GM19463 (cell line): Measurements from ENCODE around the gene INPP5E.

ENCODE experiments used
- ATAC-seq: cut with Tn5 transposase; IDR thresholded peaks from one replicate; pipeline ENCODE4 v1.9.1; 2021; ENCODE audit warnings: mild to moderate bottlenecking, moderate library complexity; ENCODE audit not compliant: unreplicated experiment

Gene INPP5E

DNA sequence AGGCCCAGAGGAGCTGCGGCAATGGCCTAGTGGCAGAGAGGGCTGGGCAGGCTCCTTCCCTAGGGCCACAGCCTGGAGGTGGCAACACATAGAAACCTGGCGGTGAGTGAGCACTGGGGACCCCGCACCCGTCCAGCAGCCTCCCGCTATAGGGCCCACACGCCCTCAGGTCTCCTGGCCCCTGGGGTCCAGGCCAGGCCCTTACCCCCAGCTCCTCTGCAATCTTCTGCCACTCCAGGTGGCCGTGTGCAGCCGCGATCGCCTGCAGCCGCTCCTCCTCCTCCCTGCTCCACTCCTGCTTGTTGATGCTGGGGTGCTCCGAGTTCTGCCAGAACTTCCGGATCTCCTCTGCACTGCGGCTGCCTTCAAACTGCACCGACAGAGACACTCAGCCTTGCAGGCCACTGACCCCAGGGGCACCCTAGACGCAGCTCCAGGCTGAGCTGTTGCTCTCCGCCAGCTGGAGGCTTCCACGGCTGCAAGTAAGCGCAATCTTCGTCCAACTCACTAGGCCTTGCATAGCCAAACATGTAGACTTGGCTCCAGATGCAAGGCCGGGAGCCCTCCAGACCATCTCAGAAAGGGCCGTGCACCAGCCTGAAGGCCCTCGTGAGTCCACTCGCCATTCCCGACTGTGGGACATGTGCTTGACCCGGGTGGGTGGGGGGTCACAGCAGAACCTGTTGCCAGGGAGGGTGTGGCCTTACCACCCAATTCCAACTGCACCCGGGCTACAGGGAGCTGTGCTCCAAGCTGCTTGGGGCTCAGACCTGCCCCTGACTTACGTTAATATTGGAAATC, 47.7 kb downstream of the INPP5E start:
- ATAC-seq, result no peak

DNA sequence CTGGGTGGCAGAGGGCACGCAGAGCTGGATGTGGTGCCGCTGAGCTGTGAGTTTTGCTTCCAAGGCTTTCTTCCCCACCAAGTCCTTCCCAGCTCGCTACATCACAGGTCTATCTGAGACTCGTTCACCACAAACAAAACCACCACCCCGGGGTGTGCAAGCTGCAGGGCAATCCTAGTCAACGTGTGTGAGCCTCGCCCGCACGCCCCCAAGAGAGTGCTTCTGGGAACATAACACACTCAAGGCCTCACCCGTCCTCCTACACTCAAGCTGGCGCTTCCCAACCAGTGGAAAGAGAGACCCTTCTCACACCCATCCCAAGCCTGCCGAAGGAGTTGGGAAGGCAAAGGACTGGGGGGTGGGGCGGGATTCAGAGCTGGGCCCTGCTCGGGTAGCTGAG, 50.2 kb downstream of the INPP5E start:
- ATAC-seq, result no peak

DNA sequence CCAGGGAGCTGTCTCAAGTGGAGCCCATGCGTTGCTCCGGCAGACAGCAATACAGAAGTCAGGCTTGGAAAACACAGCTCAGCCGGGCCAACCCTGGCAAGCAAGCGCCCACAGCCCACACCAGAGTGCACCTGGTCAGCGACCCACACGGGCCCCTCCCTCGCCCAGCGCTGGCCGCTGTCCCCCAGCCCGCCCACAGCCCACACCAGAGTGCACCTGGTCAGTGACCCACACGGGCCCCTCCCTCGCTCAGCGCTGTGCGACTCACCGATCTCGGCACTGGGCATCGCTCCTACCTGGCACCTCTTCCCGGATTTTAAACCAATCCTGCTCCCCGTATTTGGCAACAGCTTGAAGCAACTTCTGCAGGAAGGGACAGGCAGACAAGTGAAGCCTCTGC, 52.4 kb downstream of the INPP5E start:
- no peak for ATAC-seq

DNA sequence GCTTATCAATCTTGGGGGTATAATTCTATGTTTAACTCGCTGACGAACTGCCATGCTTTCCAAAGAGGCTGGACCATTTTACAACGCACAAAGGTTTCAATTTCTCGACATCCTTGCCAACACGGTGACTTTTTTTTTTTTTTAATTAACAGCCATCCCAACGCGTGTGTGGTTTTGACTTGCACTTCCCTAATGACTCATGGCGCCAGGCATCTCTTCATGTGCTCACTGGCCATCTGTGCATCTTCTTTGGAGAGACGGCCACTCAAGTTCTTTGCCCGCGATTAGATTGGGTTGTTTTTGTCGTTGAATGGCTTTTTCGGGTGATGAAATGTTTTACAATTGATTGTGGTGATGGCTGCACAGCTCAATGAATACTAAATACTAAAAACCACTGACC, 53.6 kb downstream of the INPP5E start:
- ATAC-seq, result no peak

DNA sequence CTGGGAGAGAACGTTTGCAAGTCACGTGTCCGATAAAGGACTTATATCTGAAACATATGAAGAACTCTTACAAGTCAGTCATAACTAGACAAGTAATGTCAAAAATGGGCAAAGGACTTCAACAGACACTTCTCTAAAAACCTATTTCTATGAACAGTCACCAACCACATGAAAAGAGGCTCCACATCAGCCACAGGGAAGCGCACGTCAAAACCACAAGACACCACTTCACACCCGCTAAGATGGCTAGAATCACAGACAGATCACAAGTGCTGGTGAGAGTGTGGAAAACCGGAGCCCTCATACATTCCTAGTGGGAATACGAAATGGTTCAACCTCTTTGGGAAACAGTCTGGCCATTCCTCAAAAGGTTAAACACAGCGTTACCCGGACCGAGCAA, 54.6 kb downstream of the INPP5E start:
- no peak for ATAC-seq

DNA sequence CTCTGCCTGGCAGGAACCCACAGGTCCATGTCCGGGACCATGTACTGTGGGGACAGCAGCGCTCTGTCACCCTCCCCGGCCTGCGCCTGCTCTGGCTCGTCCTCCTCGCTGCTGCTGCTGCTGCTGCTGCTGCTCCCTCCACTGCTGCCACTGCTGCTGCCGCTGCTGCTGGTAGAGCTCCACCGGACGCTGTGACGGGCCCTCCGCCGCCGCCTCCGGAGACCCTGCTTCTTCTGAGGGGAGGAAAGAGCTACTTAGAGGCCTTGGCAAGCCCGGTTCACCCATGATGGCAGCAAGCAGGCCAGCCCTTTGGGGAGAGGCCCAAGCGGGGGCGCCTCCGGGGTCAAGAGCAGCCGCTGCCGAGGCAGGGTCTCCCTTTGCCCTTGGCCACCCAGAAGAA, 56.2 kb downstream of the INPP5E start:
- ATAC-seq, result no peak

DNA sequence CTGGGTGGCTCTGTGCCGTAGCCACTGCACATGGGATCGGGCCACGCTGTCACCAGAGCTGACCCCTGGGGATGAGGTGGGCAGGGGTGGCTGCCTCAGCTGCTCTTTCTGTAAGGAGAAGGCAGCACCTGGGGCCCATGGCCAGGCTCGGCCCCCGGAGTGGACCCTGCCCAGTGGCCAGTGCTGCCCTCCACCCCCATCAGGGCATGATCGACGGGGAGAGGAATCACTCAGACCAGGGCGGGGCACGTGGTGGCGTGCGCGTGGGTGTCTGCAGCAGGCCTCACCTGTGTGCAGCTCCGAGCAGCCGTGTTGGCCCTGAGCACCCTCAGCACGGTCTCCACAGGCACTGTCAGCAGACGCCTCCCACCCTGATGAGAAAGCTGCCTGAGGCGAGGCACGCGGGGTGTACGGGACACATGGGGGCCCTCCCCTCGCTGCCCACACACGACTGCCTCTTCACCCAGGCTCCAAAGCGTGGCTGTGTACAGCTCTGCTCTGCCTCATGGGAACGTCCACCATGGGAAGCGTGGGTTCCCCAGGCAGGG, 57.6 kb downstream of the INPP5E start:
- ATAC-seq, result no peak

DNA sequence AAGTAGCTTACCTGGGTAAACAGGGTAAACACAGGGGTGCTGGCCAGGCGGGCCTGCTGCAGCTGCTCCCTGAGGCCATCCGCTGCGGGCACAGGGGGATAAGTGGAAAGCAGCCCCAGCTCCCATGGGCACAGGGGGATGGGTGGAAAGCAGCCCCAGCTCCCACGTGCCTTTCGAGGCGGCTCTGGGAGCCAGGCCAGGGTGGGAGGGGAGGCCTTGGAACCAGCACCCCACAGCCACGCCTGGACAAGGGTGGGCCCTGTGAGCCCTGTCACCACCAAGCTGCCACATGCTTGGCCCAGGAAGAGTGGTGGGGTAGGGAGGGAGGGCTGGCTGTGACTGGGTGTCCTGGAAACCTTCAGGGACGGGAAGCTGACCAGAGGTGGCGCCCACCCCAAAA, 58.3 kb downstream of the INPP5E start:
- no peak for ATAC-seq

DNA sequence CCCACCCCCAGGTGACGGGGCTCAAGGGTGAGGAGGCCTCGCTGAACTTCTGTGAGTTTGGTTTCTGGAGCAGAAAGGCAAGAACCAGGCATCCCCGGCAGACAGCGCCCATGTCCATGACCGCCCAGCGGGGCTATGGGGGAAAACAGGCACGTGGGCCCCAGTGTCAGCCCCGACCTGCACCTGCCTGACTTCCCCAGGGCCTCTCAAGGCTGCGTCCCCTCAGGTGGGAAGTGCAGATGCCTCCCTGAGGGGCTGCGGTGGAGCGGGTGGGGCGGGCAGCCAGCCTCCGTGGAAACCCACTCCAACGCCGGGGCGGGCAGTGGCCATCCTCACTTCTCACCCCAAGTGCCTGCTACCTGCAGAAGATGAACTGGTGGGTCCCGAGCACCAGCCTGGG, 59.3 kb downstream of the INPP5E start:
- no peak for ATAC-seq

DNA sequence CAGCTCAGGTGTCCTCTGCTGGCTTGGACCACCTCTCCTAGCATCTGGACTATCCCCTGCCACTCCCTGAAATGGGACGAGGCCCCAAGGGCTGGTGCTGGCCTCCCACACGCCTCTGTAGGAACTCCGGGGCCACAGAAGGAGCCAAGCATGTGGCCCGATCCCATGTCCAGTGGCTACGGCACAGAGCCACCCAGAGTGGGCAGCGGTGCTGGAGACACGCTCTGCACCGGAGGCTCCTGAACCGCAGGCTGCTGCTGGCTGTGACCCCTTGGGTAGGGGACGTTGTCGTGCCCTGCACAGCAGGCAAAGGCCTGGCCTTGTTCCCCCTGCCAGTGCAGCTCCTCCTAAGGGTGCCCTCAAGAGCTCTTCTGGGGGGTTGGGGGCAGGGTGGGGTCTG, 59.8 kb downstream of the INPP5E start:
- ATAC-seq, result no peak

DNA sequence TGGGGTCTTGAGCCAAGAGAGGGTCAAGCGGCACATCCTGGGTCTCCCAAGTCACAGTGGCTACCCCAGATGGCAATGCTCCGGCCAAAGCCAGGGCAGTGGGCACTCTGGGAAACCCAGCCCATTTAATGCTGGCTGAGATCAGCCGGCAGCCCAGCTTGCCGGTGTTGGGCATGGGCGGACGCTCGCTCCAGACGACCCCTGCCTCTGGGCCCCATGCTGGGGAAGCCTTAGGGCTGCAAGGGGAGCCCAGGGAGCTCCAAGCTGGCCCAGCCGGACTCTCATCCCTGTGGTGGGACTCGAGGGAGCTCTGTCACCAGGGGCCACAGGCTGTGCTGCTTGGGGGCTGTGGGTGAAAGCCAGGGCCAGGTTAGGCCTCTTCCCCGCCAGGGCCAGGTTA, 60.2 kb downstream of the INPP5E start:
- no peak for ATAC-seq

DNA sequence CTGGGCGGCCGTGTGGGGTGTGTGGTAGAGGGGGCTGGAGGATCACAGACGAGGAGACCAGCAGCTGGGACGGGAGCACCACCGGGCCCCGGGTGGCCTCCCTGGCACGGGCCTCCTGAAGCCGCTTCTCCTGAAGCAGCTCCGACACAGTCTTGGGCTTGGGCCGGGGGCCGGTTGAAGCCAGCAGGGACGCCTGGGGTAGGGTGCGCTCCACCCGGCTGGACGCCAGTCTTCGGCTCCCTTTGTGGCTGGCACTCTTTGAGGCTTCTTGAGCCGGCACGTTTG, 60.7 kb downstream of the INPP5E start:
- no peak for ATAC-seq
